HEK293T (cell line): ENCODE results near the gene CPT1B.

ENCODE experiments used
- BHLHE40 ChIP-seq: fragments of 450-650 bp; IDR thresholded peaks from 2 replicates; pipeline ENCODE4 v1.6.1; 2016; ENCODE audit warnings: mild to moderate bottlenecking, moderate library complexity, borderline replicate concordance
- ELF4 ChIP-seq: fragments of 450-650 bp; IDR thresholded peaks from 2 replicates; pipeline ENCODE4 v1.6.1; 2017; ENCODE audit warnings: antibody characterized with exemption
- FOXA1 ChIP-seq: fragments of 450-650 bp; IDR thresholded peaks from 2 replicates; pipeline ENCODE4 v1.6.1; 2016; ENCODE audit warnings: mild to moderate bottlenecking
- HDGF ChIP-seq: fragments of 450-650 bp; IDR thresholded peaks from 2 replicates; pipeline ENCODE4 v1.6.1; 2017; ENCODE audit warnings: antibody characterized with exemption, borderline replicate concordance
- SUZ12 ChIP-seq: fragments of 450-650 bp; IDR thresholded peaks from 2 replicates; pipeline ENCODE4 v1.6.1; 2016; ENCODE audit warnings: mild to moderate bottlenecking
- TF ChIP-seq, protein P1 (sequence below): fragments of 450-650 bp; IDR thresholded peaks from 2 replicates; pipeline ENCODE4 v1.6.1; 2016

DNA sequence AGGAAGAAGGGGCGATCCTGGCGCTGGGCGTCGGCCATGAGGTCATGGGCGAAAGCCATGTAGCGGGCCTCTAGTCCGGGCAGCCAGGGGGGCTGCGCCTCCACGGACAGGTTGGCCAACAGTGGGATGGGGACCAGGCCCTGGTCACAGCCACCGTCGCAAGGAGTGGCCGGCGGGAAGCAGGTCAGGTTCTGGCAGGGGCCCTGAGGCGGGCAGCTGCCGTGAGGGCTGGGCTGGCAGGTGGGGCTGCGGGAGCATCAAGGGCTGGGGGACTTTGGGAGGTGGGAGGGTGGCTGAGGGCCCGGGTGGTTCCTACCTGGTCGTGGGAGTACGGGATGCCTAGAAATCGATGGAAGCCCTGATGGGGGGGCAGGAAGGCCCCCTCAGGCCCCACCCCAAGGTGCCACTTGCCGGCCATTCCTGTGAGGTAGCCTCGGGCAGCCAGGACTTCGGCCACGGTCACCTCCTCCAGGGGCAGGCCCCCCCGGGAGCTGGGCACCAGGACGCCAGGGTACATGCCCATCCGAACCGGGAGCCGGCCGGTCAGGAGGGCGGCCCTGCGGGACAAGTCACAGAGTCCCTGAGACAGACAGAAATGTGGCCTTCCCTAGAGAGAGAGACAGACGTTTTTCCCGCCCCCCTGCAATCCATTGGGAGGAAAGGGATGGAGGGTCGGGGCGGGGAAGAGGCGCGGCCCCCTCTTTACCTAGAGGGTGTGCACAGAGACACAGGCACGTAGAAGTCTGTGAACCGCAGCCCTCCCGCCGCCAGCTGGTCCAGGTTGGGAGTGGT lies 48.8 kb upstream of the CPT1B start:
- TF ChIP-seq HDGF: no peak
- TF ChIP-seq, protein P1, sequence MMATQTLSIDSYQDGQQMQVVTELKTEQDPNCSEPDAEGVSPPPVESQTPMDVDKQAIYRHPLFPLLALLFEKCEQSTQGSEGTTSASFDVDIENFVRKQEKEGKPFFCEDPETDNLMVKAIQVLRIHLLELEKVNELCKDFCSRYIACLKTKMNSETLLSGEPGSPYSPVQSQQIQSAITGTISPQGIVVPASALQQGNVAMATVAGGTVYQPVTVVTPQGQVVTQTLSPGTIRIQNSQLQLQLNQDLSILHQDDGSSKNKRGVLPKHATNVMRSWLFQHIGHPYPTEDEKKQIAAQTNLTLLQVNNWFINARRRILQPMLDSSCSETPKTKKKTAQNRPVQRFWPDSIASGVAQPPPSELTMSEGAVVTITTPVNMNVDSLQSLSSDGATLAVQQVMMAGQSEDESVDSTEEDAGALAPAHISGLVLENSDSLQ: no peak
- TF ChIP-seq BHLHE40: no peak
- TF ChIP-seq ELF4: no peak
- no peak for TF ChIP-seq FOXA1
- no peak for TF ChIP-seq SUZ12
